HFF-Myc (cell line): ENCODE data around the gene RELN.

Experiments
- DNase-seq: peaks from one replicate; pipeline ENCODE4 v3.0.0-alpha.2; 2011; ENCODE audit warnings: low read depth; ENCODE audit errors: extremely low read depth
- H3K4me3 ChIP-seq: replicated peaks from 2 replicates; pipeline ENCODE4 v1.5.1; 2011; ENCODE audit warnings: low read depth, mild to moderate bottlenecking, control low read depth, low read length
- CTCF ChIP-seq: IDR thresholded peaks from 2 replicates; pipeline ENCODE4 v1.5.1; 2012; ENCODE audit warnings: mild to moderate bottlenecking, low read depth, low read length, control low read depth; ENCODE audit errors: missing control alignments

RELN gene

GRCh38 chr7:103644319-103644718 is 345.1 kb downstream of the RELN start:
- no peak overlapping the region for H3K4me3 ChIP-seq
- DNase-seq, result no peak
- TF ChIP-seq CTCF, result no peak

GRCh38 chr7:103640031-103640779 is 349.3 kb downstream of the RELN start:
- H3K4me3 ChIP-seq, result no peak overlapping the region
- TF ChIP-seq CTCF, result no peak
- no peak for DNase-seq

- H3K4me3 ChIP-seq, result no peak overlapping the region
- no peak for DNase-seq
- TF ChIP-seq CTCF, result no peak
These were observed 351.7 kb downstream of the RELN start for GRCh38 chr7:103637726-103638125.

- no peak for TF ChIP-seq CTCF
- no peak overlapping the region for H3K4me3 ChIP-seq
- no peak for DNase-seq
These were observed 352.4 kb downstream of the RELN start for GRCh38 chr7:103637094-103637493.

GRCh38 chr7:103636153-103636552 is 353.3 kb downstream of the RELN start:
- TF ChIP-seq CTCF, result no peak
- no peak overlapping the region for H3K4me3 ChIP-seq
- no peak for DNase-seq

GRCh38 chr7:103632972-103633371 is 356.5 kb downstream of the RELN start:
- no peak overlapping the region for H3K4me3 ChIP-seq
- no peak for DNase-seq
- TF ChIP-seq CTCF, result no peak
